Activated CD4-positive, alpha-beta T cell treated with anti-CD3 and anti-CD28 coated beads, Interleukin-2, Interleukin-4, amounts not matched to agents 100 ng/mL and 50 ng/mL, durations not matched to agents 16 hours and 8 hours (primary cell): ENCODE data around the gene GGT1.
A peak's percentile ranks its signal among the peaks of the same experiment; 100 is the strongest.
"Not testable (repeated sequence)": the region's sequence is repeated elsewhere in the genome, so short reads cannot be mapped to it uniquely, and the experiment has no call there.

Source experiments
- DNase-seq: peaks from one replicate; pipeline ENCODE4 v3.0.0-alpha.2; 2020; ENCODE audit warnings: low spot score

Gene GGT1

DNA sequence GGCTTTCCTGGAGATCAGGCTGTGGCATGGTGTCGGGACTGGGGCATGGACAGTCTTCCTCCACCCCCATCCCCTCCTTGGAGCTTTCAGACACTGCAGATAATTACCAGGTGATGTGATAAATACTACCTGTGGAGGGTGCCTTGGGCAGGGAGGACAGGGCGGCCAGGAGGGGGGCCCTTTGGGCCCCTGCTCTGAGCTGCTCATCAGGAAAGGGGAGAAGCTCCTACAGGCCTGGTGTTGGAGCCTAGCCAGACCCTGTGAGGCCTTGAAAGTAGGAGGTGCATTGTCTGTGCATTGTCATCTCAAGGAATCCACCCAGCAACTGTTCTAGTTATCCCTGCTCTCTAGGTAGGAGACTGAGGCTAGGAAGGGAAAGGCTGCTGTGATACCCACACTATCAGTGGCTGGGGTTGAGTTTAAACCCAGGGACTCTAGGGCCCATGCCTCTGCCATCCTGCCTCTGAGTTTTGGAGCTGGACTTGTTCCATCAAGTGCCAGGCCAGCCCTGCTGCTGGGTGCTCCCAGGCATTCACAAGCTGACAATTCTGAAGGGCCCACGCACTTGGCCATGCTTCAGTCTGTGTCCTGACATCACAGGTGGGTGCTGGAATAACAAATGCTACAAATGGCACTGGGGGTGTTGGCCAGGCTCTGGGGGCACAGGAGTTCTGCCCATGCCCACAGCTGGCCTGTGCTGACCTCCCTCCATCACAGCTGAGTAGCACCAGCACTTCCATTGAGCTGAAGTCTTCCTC is 2.9 kb upstream of the GGT1 start:
- DNase-seq: not testable (repeated sequence)

DNA sequence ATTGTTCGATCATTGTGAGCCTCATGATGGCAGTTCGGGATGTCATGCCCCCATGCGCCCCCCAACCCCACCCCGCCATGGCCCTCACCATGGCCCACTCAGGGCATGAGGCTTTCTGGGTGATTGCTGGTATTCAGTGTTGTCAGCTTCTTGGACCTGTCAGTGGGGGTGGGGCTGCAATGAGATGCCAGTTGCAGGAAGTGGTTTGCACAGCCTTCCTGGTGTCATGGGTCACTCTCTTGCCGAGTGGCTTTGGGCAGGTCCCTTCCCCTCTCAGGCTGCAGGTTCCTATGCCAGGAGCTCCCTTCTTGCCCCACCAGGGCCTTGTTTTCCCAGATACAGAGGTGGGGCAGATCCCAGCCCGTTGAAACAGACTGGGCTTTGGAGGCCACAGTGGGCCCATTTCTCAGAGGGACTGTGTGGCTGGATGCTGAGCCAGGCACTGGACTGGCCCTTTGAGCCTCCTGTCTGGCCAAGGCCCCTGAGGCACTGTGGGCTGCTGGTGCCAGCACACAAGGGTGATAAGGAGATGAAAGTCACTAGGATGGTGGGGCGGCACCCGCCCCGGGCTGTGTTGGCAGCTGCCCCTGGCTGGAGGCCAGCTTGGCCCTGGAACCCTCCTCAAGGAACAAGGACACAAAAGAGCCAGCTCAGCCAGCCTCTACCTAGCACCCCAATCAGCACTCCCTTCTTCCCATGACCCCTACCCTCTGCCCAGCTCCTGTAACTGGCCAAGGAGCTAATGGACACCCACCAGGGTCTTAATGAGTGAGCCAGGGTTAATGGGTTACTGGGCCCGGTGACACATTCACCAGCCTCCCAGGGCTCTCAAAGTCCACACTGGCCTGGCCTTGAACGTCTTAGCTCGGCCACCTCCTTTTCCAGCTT is 1.5 kb upstream of the GGT1 start:
- DNase-seq: peak; percentile 33

GRCh38 chr22:24602105-24602749 is 766 bp upstream of the GGT1 start:
- DNase-seq: not testable (repeated sequence)

DNA sequence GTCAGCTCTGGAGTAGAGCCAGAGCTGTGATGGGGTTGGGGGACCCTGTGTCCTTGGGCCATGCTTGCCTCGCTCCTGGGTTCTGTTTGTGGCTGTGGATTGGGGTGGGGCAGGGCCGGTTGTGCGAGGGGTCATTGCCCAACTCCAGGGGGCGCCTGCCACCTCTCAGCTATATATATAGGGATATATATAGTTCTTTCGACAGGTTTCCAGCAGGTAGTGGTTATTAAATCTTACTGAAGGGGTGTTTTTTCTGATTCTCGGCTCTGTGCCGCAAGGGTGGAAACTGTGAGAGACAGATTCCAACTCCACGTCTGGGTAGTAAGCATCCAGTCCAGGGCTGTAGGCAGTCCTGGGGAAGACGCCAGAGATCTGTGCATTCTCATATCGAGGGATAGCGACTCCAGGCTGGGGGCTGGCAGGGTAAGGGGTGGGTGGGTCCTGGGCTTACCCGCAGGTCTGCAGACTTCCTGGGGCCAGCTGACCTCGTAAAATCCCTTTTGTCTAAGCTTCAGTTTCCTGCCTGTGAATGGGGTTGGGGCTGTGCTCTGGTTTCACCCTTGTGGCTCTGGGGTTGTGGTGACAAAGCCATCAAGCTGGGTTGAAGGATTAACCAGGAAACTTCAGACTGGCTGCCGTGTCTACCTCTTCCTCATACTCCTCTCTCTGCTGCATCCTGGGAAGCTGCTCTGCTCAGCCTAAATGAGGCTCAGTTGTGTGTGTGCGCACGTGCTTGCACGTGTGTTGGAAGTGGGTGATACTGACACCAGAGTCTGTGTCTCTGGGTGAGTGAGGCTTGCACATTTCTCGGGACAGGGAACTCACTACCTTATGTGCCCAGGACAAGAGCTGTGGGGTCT is 1.0 kb downstream of the GGT1 start:
- DNase-seq: peak; percentile 24

DNA sequence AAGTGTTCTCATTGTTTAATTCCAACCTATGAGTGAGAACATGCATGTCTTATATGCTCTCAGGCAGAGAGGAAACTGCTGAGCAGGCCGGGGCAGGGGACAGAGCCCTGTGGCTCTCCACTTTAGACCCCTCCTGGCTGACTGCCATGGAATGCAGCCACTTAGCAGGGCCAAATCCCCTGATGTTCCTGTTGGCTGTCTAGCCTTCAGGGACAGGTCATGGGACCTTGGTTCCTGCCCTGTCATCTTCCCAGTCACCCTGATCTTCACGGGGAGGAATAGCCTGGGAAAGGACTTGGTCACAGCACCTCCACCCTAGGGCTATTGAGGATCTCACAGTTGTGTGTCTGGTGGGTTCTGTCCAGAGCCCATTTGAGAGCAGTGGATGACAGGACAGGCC is 3.3 kb downstream of the GGT1 start:
- DNase-seq: not testable (repeated sequence)

- DNase-seq: peak; percentile 79
These were observed 4.5 kb downstream of the GGT1 start for GRCh38 chr22:24607429-24607983.

DNA sequence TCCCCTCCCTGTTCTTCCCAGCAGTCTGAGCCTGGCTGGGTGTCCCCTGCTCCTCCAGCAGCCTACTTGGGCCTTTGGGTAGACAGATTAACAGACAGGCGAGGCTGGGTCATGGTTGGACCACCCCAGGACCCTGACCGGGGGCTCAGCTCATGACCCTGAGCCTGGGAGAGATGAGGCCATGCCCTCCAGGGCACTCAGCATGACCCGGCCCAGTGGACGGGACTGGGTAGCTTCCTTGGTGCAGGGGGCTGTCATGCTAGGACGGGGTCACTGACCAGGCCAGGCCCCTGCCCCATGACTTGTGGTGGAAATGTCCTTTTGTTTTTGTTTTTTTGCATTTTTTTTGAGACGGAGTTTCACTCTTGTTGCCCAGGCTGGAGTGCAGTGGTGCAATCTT is 5.3 kb downstream of the GGT1 start:
- DNase-seq: not testable (repeated sequence)

DNA sequence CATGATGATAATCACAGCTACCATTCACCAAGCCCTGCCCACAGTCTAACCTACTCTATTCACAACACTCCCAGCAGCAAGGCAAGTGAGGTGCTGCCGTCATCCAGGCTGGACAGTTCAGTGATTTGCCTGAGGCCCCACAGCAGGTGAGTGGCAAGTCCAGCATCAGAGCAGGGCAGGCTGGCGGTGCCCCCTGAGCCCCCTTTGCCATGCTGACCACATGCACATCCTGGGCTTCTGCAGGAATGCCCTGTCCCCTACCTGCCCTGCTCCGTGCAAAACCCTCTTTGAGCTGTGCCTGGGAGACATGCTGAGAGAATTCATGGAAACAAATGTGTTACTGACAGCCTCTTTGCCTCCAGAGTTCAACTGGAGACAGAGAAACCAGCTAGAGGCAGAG is 6.9 kb downstream of the GGT1 start:
- DNase-seq: not testable (repeated sequence)

- not testable (repeated sequence) for DNase-seq
These were observed 11.8 kb downstream of the GGT1 start for GRCh38 chr22:24614794-24615193.

DNA sequence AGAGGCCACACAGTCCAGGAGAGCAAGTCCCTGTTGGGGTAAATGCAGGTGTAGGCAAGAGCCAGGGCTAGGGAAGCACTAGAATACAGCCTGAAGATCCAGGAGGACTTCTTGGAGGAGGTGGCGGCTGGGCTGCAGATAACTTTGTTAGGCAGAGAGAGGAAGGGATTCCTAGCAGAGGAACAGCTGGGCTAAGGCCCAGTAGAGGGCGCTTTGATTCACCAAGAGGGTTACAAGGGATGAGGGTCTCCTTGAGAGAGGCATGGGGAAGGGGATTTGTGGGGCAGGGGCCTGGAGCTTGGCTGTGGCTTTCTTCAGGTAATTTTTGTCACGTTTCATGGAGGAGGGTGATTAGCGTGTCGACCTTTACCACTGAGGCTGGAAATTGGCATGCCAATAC is 18.3 kb downstream of the GGT1 start:
- DNase-seq: not testable (repeated sequence)

DNA sequence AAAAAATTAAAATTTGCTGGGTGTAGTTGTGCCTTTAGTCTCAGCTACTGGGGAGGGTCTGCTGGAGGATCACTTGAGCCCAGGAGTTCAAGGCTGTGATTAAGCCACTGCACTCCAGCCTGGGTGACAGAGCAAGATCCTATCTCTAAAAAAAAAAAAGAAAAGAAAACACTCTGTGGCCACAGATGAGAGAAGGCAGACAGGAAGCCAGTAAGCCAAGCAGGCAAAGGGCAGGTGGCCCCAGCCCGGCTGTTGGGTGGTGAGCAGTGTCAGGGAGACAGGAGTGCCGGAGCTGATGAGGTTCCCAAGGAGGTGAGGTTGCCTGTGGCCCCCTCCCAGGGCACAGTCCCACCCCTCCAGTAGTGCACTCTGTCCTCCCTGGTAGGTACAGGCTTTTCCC is 19.6 kb downstream of the GGT1 start:
- not testable (repeated sequence) for DNase-seq

DNA sequence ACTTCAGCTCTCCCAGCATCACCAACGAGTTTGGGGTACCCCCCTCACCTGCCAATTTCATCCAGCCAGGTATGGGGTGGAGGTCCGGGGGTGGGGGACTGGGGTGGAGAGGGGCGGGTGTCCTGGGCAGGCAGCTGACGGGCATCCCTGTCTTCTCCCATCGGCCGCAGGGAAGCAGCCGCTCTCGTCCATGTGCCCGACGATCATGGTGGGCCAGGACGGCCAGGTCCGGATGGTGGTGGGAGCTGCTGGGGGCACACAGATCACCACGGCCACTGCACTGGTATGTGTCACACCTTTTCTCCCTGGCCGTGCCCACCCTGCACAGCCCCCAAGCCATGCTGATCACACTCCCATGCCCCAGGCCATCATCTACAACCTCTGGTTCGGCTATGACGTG is 24.9 kb downstream of the GGT1 start:
- not testable (repeated sequence) for DNase-seq

DNA sequence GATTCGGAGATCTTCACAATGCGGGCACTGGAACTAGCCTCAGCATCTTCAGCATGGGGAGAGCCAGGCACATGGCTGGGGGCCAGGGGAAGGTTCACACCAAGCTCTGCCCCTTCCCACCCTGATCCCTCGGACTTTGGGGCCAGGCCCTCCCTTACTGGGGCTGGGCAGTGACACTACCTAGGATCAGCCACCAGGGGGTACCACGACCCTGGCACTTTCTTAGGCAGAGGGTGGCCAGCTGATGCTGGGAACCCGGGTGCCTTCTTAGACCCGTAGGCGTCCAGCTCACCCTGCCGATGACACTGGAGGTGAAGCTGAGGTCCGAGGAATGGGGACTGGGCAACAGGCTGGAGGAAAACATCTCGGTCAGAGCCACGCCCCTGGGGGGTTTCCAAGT is 26.1 kb downstream of the GGT1 start:
- peak; percentile 24 for DNase-seq

GRCh38 chr22:24630812-24631427 is 27.9 kb downstream of the GGT1 start:
- not testable (repeated sequence) for DNase-seq

- DNase-seq: not testable (repeated sequence)
These were observed 28.6 kb downstream of the GGT1 start for GRCh38 chr22:24631430-24632122.

DNA sequence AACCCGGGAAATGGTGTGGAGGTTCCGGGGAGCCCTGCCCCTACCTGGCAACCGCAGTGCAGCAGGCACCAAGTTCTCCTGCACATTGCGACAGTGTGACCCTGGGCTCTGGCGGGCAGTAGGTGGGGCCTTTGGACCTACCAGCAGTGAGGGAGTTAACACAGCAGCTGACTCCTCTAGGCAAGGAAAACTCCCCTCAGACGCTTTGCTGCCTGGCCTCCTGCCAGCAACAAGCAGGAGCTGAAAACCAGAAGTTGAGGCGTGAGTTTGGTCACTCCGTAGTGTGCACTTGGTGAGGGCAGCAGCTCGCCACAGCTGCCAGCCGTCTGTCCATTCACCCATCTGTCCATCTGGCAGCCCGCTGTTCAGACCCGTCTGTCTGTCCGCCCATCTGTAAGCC is 29.6 kb downstream of the GGT1 start:
- DNase-seq: not testable (repeated sequence)

DNA sequence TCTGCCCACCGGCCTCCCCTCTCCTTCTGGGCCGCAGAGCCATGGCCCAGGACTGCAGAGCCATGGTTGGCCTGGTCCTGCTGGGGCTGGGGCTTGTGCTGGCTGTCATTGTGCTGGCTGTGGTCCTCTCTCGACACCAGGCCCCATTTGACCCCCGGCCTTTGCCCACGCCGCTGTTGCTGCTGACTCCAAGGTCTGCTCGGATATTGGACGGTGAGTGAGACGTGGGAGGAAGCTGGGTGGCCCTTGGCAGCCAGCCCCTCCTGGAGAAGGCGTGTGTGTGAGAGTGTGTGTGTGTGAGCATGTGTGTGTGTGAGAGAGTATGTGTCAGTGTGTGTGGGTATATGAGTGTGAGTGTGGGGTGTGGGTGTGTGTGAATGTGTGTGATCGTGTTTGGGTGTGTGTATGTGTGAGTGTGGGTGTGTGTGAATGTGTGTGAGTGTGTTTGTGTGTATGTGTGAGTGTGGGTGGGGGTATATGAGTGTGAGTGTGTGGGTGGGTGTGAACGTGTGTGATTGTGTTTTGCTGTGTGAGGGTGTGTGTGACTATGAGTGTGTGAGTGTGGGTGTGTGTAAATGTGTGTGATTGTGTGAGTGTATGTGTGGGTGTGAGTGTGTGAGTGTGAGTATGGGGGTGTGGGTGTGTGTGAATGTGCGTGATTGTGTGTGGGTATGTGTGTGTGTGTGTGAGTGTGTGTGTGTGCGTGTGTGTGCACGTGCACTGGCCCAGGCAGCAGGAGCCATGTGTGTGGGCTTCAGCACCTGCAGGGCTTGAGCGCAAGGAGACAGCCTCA is 30.4 kb downstream of the GGT1 start:
- DNase-seq: not testable (repeated sequence)

- DNase-seq: peak; percentile 19
These were observed 31.9 kb downstream of the GGT1 start for GRCh38 chr22:24634776-24635389.

DNA sequence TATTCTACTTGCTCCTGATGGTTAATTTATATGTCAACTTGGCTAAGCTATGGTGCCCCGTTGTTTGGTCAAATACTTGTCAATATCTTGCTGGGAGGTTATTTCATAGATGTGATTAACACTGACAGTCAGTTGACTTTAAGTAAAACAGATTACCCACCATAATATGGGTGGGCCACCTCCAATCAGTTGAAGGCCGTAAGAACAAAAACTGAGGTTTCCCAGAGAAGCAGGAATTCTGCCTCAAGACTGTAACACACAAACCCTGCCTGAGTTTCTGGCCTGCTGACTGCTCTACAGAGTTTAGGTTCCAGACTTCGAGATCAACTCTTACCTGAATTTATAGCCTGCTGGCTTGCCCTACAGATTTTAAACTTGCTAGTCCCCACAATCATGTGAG is 33.5 kb downstream of the GGT1 start:
- not testable (repeated sequence) for DNase-seq
